Measurements from ENCODE around the gene ARPC1A. TPM values are rescaled to one million over a fixed set of nuclear protein-coding genes. Genes with fewer than 3 reads are reported as not detected.
A peak's percentile ranks its signal among the peaks of the same experiment; 100 is the strongest.
"Not testable (repeated sequence)": the region's sequence is repeated elsewhere in the genome, so short reads cannot be mapped to it uniquely, and the experiment has no call there.

The ARPC1A gene
- total RNA-seq, 4 donors from 2014 or later, result 76.5 to 118 (median 103) TPM

- Histone ChIP-seq H3K4me1 (no peaks in the 10 kb centered on the region), H3K9me3 (no peaks in the 10 kb centered on the region), H3K27me3 (no peaks in the 10 kb centered on the region), H3K27ac (no peak overlapping the region), H3K4me3 (no peak overlapping the region), H3K36me3 (no peaks in the 10 kb centered on the region)
- no peak for DNase-seq
- TF ChIP-seq CTCF (IDR thresholded peaks at IDR 0.05) (no peak), POLR2A (IDR thresholded peaks at IDR 0.05) (no peak)
- intact Hi-C loops (cut with DNase I; ENCODE audit: low total_unique reads), result no loop called here
Observed at GRCh38 chr7:99357701-99358490, 32.2 kb downstream of the ARPC1A start.

GRCh38 chr7:99358521-99358920, 32.8 kb downstream of the ARPC1A start:
- DNase-seq; intact Hi-C loops (cut with DNase I; ENCODE audit: low total_unique reads); H3K4me1 ChIP-seq; H3K9me3 ChIP-seq; H3K27ac ChIP-seq; H3K27me3 ChIP-seq; H3K4me3 ChIP-seq; H3K36me3 ChIP-seq: not testable (repeated sequence)

GRCh38 chr7:99359465-99360154, 33.9 kb downstream of the ARPC1A start:
- no peak for DNase-seq
- Histone ChIP-seq H3K36me3 (no peaks in the 10 kb centered on the region), H3K4me1 (no peaks in the 10 kb centered on the region), H3K4me3 (no peak overlapping the region), H3K9me3 (no peaks in the 10 kb centered on the region), H3K27me3 (no peaks in the 10 kb centered on the region), H3K27ac (no peak overlapping the region)
- intact Hi-C loops (cut with DNase I; ENCODE audit: low total_unique reads), result no loop called here
- TF ChIP-seq POLR2A (IDR thresholded peaks at IDR 0.05), result no peak
- TF ChIP-seq CTCF (IDR thresholded peaks at IDR 0.05), result no peak

- no peak for TF ChIP-seq CTCF (IDR thresholded peaks at IDR 0.05)
- no peak for DNase-seq
- Histone ChIP-seq H3K9me3 (no peaks in the 10 kb centered on the region), H3K27me3 (no peaks in the 10 kb centered on the region), H3K36me3 (no peaks in the 10 kb centered on the region), H3K4me3 (no peak overlapping the region), H3K27ac (peak overlapping the region; percentile 23 to 39), H3K4me1 (no peaks in the 10 kb centered on the region)
- intact Hi-C loops (cut with DNase I; ENCODE audit: low total_unique reads), result no loop called here
Observed at GRCh38 chr7:99362801-99363200, 37.1 kb downstream of the ARPC1A start.

GRCh38 chr7:99363286-99363685, 37.6 kb downstream of the ARPC1A start:
- intact Hi-C loops (cut with DNase I; ENCODE audit: low total_unique reads), result no loop called here
- H3K9me3 ChIP-seq, result no peaks in the 10 kb centered on the region
- H3K4me3 ChIP-seq, result no peak overlapping the region
- no peak for TF ChIP-seq CTCF (IDR thresholded peaks at IDR 0.05)
- no peak for TF ChIP-seq POLR2A (IDR thresholded peaks at IDR 0.05)
- H3K4me1 ChIP-seq, result no peaks in the 10 kb centered on the region
- H3K36me3 ChIP-seq, result no peaks in the 10 kb centered on the region
- H3K27me3 ChIP-seq, result no peaks in the 10 kb centered on the region
- peak overlapping the region; percentile 23 to 39 for H3K27ac ChIP-seq
- no peak for DNase-seq
